ENCODE results near the gene RBPMS2.

Gene RBPMS2

GRCh38 chr15:64783796-64784195, 8.4 kb upstream of the RBPMS2 start:
- no peak for TF ChIP-seq POLR2A (IDR thresholded peaks at IDR 0.05; ENCODE audit: low read depth, low read length)
- TF ChIP-seq SPI1 (IDR thresholded peaks at IDR 0.05; ENCODE audit: low read depth, low read length), result no peak
- TF ChIP-seq PAX5 (IDR thresholded peaks at IDR 0.05; ENCODE audit: insufficient read depth, low read length, severe bottlenecking), result no peak
- TF ChIP-seq TAF1 (IDR thresholded peaks at IDR 0.05; ENCODE audit: low read depth, low read length), result no peak
- TF ChIP-seq POLR2AphosphoS5 (IDR thresholded peaks at IDR 0.05; ENCODE audit: low read depth, low read length), result no peak
- no peak for TF ChIP-seq POU2F2 (IDR thresholded peaks at IDR 0.05; ENCODE audit: low read depth, low read length)
- DNase-seq (ENCODE audit: insufficient read length, low spot score), result no peak
- no peak for FAIRE-seq

DNA sequence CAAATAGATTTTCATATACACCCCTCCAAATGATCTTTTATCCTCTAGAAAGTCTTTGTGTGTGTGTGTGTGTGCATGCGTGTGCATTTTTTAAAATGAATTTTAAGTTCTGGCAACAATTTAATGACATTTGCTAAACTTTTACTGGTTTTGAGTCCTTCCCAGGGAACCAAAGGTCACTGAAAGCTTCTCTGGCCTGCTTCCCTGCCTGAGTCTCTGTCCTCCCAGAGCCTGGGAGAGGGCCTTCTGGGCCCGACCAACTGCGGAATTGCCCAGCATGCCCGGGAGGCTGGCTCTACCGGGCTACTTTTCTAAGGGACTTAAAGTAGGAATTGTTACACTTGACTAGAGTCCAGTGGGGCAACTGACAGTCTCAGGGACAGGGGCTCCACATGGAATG, 7.4 kb upstream of the RBPMS2 start:
- FAIRE-seq (no peak), DNase-seq (ENCODE audit: insufficient read length, low spot score) (no peak)
- TF ChIP-seq PAX5 (IDR thresholded peaks at IDR 0.05; ENCODE audit: insufficient read depth, low read length, severe bottlenecking), result no peak
- no peak for TF ChIP-seq POLR2A (IDR thresholded peaks at IDR 0.05; ENCODE audit: low read depth, low read length)
- no peak for TF ChIP-seq POLR2AphosphoS5 (IDR thresholded peaks at IDR 0.05; ENCODE audit: low read depth, low read length)
- TF ChIP-seq SPI1 (IDR thresholded peaks at IDR 0.05; ENCODE audit: low read depth, low read length), result no peak
- no peak for TF ChIP-seq TAF1 (IDR thresholded peaks at IDR 0.05; ENCODE audit: low read depth, low read length)
- TF ChIP-seq POU2F2 (IDR thresholded peaks at IDR 0.05; ENCODE audit: low read depth, low read length), result no peak

DNA sequence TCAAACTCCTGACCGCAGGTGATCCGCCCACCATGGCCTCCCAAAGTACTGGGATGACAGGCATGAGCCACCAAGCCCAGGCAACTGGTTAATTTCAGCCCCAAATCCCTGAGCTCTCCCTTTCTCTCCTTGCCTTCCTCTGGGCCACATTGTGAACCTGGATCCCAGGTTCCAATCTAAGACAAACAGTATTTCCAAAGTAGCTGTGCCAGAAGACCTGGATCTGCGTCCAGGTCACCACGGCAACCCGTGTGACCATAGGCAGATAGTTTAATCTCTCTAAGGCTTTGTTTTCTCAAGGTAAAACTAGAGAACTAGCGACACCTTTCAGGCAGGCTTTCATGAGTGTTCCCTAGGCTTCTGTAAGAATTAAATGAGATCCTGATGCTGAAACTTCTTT, 5.9 kb upstream of the RBPMS2 start:
- DNase-seq (ENCODE audit: insufficient read length, low spot score) (no peak), FAIRE-seq (no peak)
- TF ChIP-seq POLR2A (IDR thresholded peaks at IDR 0.05; ENCODE audit: low read depth, low read length) (no peak), POLR2AphosphoS5 (IDR thresholded peaks at IDR 0.05; ENCODE audit: low read depth, low read length) (no peak), PAX5 (IDR thresholded peaks at IDR 0.05; ENCODE audit: insufficient read depth, low read length, severe bottlenecking) (no peak), TAF1 (IDR thresholded peaks at IDR 0.05; ENCODE audit: low read depth, low read length) (no peak), POU2F2 (IDR thresholded peaks at IDR 0.05; ENCODE audit: low read depth, low read length) (no peak), SPI1 (IDR thresholded peaks at IDR 0.05; ENCODE audit: low read depth, low read length) (no peak)

GRCh38 chr15:64780600-64781156, 5.3 kb upstream of the RBPMS2 start:
- no peak for TF ChIP-seq POLR2A (IDR thresholded peaks at IDR 0.05; ENCODE audit: low read depth, low read length)
- TF ChIP-seq POLR2AphosphoS5 (IDR thresholded peaks at IDR 0.05; ENCODE audit: low read depth, low read length), result no peak
- no peak for TF ChIP-seq SPI1 (IDR thresholded peaks at IDR 0.05; ENCODE audit: low read depth, low read length)
- TF ChIP-seq POU2F2 (IDR thresholded peaks at IDR 0.05; ENCODE audit: low read depth, low read length), result no peak
- no peak for TF ChIP-seq TAF1 (IDR thresholded peaks at IDR 0.05; ENCODE audit: low read depth, low read length)
- TF ChIP-seq PAX5 (IDR thresholded peaks at IDR 0.05; ENCODE audit: insufficient read depth, low read length, severe bottlenecking), result no peak
- FAIRE-seq (no peak), DNase-seq (ENCODE audit: insufficient read length, low spot score) (no peak)

GRCh38 chr15:64779630-64780029, 4.2 kb upstream of the RBPMS2 start:
- no peak for DNase-seq (ENCODE audit: insufficient read length, low spot score)
- no peak for FAIRE-seq
- TF ChIP-seq PAX5 (IDR thresholded peaks at IDR 0.05; ENCODE audit: insufficient read depth, low read length, severe bottlenecking), result no peak
- TF ChIP-seq TAF1 (IDR thresholded peaks at IDR 0.05; ENCODE audit: low read depth, low read length), result no peak
- no peak for TF ChIP-seq POLR2AphosphoS5 (IDR thresholded peaks at IDR 0.05; ENCODE audit: low read depth, low read length)

DNA sequence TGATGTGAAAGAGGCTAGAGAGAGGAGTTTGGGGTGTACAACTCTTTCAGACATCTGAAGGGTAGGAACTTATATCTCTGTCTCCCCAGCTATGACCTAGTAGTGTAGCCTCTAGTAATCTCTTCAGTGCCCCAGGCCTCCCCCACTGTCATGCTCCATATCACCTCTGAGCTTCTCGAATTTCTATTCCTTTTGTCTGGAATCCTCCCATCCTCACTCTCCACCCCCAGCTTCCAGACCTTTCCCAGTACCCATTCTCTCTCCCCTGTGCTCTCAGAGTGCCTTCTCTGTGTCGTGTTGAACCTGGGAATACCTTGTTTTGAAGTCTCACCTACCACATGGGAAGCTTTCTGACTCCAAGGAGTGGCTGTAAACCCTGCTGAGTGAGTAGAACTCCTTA, 3.6 kb upstream of the RBPMS2 start:
- no peak for TF ChIP-seq POU2F2 (IDR thresholded peaks at IDR 0.05; ENCODE audit: low read depth, low read length)
- TF ChIP-seq PAX5 (IDR thresholded peaks at IDR 0.05; ENCODE audit: insufficient read depth, low read length, severe bottlenecking), result no peak
- no peak for TF ChIP-seq POLR2A (IDR thresholded peaks at IDR 0.05; ENCODE audit: low read depth, low read length)
- TF ChIP-seq POLR2AphosphoS5 (IDR thresholded peaks at IDR 0.05; ENCODE audit: low read depth, low read length), result no peak
- no peak for TF ChIP-seq TAF1 (IDR thresholded peaks at IDR 0.05; ENCODE audit: low read depth, low read length)
- TF ChIP-seq SPI1 (IDR thresholded peaks at IDR 0.05; ENCODE audit: low read depth, low read length), result no peak
- FAIRE-seq (no peak), DNase-seq (ENCODE audit: insufficient read length, low spot score) (no peak)

- FAIRE-seq (no peak), DNase-seq (ENCODE audit: insufficient read length, low spot score) (no peak)
- TF ChIP-seq TAF1 (IDR thresholded peaks at IDR 0.05; ENCODE audit: low read depth, low read length), result no peak
- no peak for TF ChIP-seq POU2F2 (IDR thresholded peaks at IDR 0.05; ENCODE audit: low read depth, low read length)
- TF ChIP-seq PAX5 (IDR thresholded peaks at IDR 0.05; ENCODE audit: insufficient read depth, low read length, severe bottlenecking), result no peak
- TF ChIP-seq POLR2AphosphoS5 (IDR thresholded peaks at IDR 0.05; ENCODE audit: low read depth, low read length), result no peak
- no peak for TF ChIP-seq SPI1 (IDR thresholded peaks at IDR 0.05; ENCODE audit: low read depth, low read length)
- TF ChIP-seq POLR2A (IDR thresholded peaks at IDR 0.05; ENCODE audit: low read depth, low read length), result no peak
These were observed 1.0 kb upstream of the RBPMS2 start for GRCh38 chr15:64776402-64776786.

- FAIRE-seq (no peak), DNase-seq (ENCODE audit: insufficient read length, low spot score) (peak; percentile 47)
- no peak for TF ChIP-seq PAX5 (IDR thresholded peaks at IDR 0.05; ENCODE audit: insufficient read depth, low read length, severe bottlenecking)
- no peak for TF ChIP-seq POU2F2 (IDR thresholded peaks at IDR 0.05; ENCODE audit: low read depth, low read length)
- TF ChIP-seq POLR2A (IDR thresholded peaks at IDR 0.05; ENCODE audit: low read depth, low read length), result no peak
- no peak for TF ChIP-seq POLR2AphosphoS5 (IDR thresholded peaks at IDR 0.05; ENCODE audit: low read depth, low read length)
- TF ChIP-seq TAF1 (IDR thresholded peaks at IDR 0.05; ENCODE audit: low read depth, low read length), result no peak
These were observed 528 bp downstream of the RBPMS2 start for GRCh38 chr15:64774629-64775493.

DNA sequence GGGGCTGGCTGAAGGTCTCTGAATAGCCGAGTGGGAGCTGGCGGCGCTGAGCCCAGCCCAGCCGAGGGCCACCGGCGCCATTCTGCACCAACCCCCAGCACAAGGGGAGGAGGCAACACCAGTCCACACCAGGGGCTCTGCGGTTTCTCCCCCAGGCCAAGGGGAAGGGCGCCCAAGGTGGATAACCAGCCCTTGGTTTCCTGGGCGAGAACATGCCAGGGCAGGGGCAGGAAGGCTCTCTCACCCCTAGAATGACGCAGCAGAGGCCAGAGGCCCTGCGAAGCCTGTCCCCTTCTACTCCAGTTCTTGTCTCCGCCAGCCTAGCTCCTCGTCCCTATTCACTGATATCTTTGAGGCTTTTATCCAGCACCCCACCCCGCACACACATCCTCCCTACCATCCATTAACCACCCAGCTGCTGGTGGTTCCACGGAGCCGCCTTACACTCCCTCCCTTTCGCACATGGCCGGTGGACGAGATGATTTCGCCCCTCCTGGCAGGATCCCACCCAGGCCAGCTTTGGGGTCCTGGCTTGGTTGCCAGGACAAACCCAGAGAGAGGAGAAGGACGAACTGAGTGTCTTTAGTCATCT, 1.3 kb downstream of the RBPMS2 start:
- no peak for FAIRE-seq
- DNase-seq (ENCODE audit: insufficient read length, low spot score), result no peak
- no peak for TF ChIP-seq TAF1 (IDR thresholded peaks at IDR 0.05; ENCODE audit: low read depth, low read length)
- TF ChIP-seq POU2F2 (IDR thresholded peaks at IDR 0.05; ENCODE audit: low read depth, low read length), result no peak
- no peak for TF ChIP-seq SPI1 (IDR thresholded peaks at IDR 0.05; ENCODE audit: low read depth, low read length)
- no peak for TF ChIP-seq POLR2AphosphoS5 (IDR thresholded peaks at IDR 0.05; ENCODE audit: low read depth, low read length)
- TF ChIP-seq POLR2A (IDR thresholded peaks at IDR 0.05; ENCODE audit: low read depth, low read length), result no peak
- TF ChIP-seq PAX5 (IDR thresholded peaks at IDR 0.05; ENCODE audit: insufficient read depth, low read length, severe bottlenecking), result no peak
